RWPE1 (cell line): ENCODE measurements around the gene NKD1.

Experiments used
- CTCF ChIA-PET: fragments of 350-600 bp; sonication (Branson Sonifier 250); formaldehyde crosslinking; extraction: SDS; loops from one replicate; lab custom pipeline; 2021; lab: Yijun Ruan, JAX
- POLR2A ChIA-PET: fragments of 400-600 bp; formaldehyde crosslinking; extraction: SDS; loops from one replicate; lab custom pipeline; 2020; ENCODE audit warnings: antibody characterized with exemption; ENCODE audit not compliant: low non-redundant PET; lab: Yijun Ruan, JAX
- DNase-seq: peaks from one replicate; pipeline ENCODE4 v3.0.0; 2012; ENCODE audit warnings: low spot score
- H3K27ac ChIP-seq: fragments of 450-650 bp; 2 replicates; pipeline ENCODE4 v1.5.1; 2017
- CTCF ChIP-seq: fragments of 450-650 bp; conservative IDR thresholded peaks from 2 replicates; pipeline ENCODE4 v1.5.1; 2017; ENCODE audit warnings: low read depth, mild to moderate bottlenecking

The NKD1 gene

GRCh38 chr16:50525262-50525661 is 22.9 kb upstream of the NKD1 start:
- TF ChIP-seq CTCF: no peak
- ChIA-PET CTCF (interaction anchor here (0.7 kb wide), 1 partner anchor 640 kb away, joined by 6 read pairs; no protein-coding TSS in a partner anchor), POLR2A (no interaction called here)
- no peak for DNase-seq
- H3K27ac ChIP-seq: no peak overlapping the region

GRCh38 chr16:50525716-50526115 is 22.5 kb upstream of the NKD1 start:
- DNase-seq: no peak
- no peak overlapping the region for H3K27ac ChIP-seq
- TF ChIP-seq CTCF: no peak
- ChIA-PET CTCF (no interaction called here), POLR2A (no interaction called here)

- ChIA-PET CTCF (interaction anchor here (0.8 kb wide), 1 partner anchor 150 kb away, joined by 7 read pairs; no protein-coding TSS in a partner anchor), POLR2A (no interaction called here)
- DNase-seq: no peak
- H3K27ac ChIP-seq: no peak overlapping the region
- TF ChIP-seq CTCF: no peak
Observed at GRCh38 chr16:50526249-50526648, 21.9 kb upstream of the NKD1 start.

- DNase-seq: no peak
- CTCF ChIA-PET: interaction anchor here (0.8 kb wide), 1 partner anchor 151 kb away, joined by 7 read pairs; no protein-coding TSS in a partner anchor
- H3K27ac ChIP-seq: no peak overlapping the region
- no peak for TF ChIP-seq CTCF
- POLR2A ChIA-PET: no interaction called here
Observed at GRCh38 chr16:50526796-50527195, 21.4 kb upstream of the NKD1 start.

GRCh38 chr16:50528820-50529219 is 19.4 kb upstream of the NKD1 start:
- no peak for DNase-seq
- ChIA-PET POLR2A (no interaction called here), CTCF (no interaction called here)
- H3K27ac ChIP-seq: no peak overlapping the region
- no peak for TF ChIP-seq CTCF

GRCh38 chr16:50529334-50529733 is 18.9 kb upstream of the NKD1 start:
- ChIA-PET POLR2A (no interaction called here), CTCF (no interaction called here)
- no peak overlapping the region for H3K27ac ChIP-seq
- no peak for DNase-seq
- TF ChIP-seq CTCF: no peak
